Measurements from ENCODE around the gene OTULIN.

GRCh38 chr5:14707811-14708390, 43.4 kb downstream of the OTULIN start:
- TF ChIP-seq CTCF (IDR thresholded peaks at IDR 0.05; ENCODE audit: insufficient read depth, low read length) = no peak
- TF ChIP-seq SPI1 (IDR thresholded peaks at IDR 0.05; ENCODE audit: borderline replicate concordance, low read depth) = no peak

Measured in HL-60 (cell line).